Mesothelial cell of epicardium (in vitro differentiated cells): Measurements from ENCODE around the gene SEC14L1. TPM values are rescaled to one million over a fixed set of nuclear protein-coding genes. Genes with fewer than 3 reads are reported as not detected.

Source experiments
- DNase-seq, 2 experiments: peaks; one replicate each; pipeline ENCODE4 v3.0.0; 2021; ENCODE audit warnings: low spot score in 2 of 2; ENCODE audit not compliant: unreplicated experiment in 2 of 2
- H3K27ac Mint-ChIP-seq: 2 replicates; pipeline ENCODE4 v1.8.0; 2021; ENCODE audit warnings: mixed read lengths
- H3K27me3 Mint-ChIP-seq: 2 replicates; pipeline ENCODE4 v1.8.0; 2021; ENCODE audit warnings: low read depth, mixed read lengths
- H3K36me3 Mint-ChIP-seq: 2 replicates; pipeline ENCODE4 v1.8.0; 2021; ENCODE audit warnings: mixed read lengths
- H3K4me1 Mint-ChIP-seq: 2 replicates; pipeline ENCODE4 v1.8.0; 2021; ENCODE audit warnings: mixed read lengths
- H3K4me3 Mint-ChIP-seq: 2 replicates; pipeline ENCODE4 v1.8.0; 2021; ENCODE audit warnings: mild to moderate bottlenecking, moderate library complexity, mixed read lengths
- H3K9me3 Mint-ChIP-seq: 2 replicates; pipeline ENCODE4 v1.8.0; 2021; ENCODE audit warnings: mixed read lengths
- total RNA-seq: library from RNA; stranded (reverse); gene quantifications from 3 replicates; pipeline ENCODE4 v1.2.1, GENCODE V29; 2021
- TF ChIP-seq, protein P1 (sequence below): fragments of 200-600 bp; sonication (generic); IDR thresholded peaks from one replicate; pipeline ENCODE4 v1.5.0; 2021; ENCODE audit warnings: antibody characterized with exemption; ENCODE audit not compliant: unreplicated experiment

SEC14L1 gene
- total RNA-seq: 42.6 to 47.6 TPM (median 47.0 TPM) in 3 replicates

DNA sequence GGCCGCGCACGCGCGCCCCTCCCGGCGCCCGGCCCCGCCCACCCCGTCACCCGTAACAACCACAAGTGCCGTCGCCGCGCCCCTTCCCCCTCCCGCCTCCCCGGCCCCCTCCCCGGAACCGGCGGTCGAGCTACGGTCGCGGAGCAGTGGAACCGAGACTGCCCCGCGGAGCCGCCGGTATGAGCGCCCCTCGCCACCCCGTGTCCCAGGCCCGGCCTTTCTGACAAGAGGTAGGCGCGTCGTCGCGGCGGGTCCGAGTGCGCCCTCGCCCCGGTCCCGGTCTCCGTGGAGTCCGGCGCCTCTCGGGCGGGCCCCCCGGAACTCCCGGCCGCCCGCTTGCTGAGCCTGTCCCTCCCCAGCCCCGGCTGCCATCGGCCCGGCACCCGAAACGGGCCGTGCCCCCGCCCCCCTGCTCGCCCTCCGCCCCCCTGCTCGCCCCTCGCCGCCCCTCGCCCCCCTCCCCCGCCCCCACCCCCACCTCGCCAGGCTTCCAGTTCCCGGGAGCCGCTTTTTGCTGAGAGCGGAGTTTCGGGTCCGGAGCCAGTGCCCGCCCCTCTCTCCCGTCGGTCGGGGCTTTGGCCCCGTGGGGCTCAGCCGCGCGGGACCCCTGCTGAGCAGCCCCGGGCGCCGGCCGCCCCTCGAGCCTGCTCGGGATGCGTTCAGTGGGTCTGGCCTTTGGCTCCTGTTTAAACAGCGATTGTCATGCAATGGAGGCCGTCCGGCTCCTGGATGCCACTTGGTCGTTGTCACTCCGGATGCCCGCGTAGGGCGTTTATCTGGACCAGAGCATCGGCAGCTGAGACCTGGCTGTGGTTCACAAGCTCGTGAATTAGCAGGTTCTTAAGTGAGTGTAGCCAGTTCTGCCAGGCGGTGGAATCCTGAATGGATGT is at the start of gene SEC14L1:
Gene SEC14L1, plus strand, starts transcription at position 92 of the 890 bp plus-strand sequence. CDS start 2,628 bp downstream, outside the sequence.
- TF ChIP-seq, protein P1, sequence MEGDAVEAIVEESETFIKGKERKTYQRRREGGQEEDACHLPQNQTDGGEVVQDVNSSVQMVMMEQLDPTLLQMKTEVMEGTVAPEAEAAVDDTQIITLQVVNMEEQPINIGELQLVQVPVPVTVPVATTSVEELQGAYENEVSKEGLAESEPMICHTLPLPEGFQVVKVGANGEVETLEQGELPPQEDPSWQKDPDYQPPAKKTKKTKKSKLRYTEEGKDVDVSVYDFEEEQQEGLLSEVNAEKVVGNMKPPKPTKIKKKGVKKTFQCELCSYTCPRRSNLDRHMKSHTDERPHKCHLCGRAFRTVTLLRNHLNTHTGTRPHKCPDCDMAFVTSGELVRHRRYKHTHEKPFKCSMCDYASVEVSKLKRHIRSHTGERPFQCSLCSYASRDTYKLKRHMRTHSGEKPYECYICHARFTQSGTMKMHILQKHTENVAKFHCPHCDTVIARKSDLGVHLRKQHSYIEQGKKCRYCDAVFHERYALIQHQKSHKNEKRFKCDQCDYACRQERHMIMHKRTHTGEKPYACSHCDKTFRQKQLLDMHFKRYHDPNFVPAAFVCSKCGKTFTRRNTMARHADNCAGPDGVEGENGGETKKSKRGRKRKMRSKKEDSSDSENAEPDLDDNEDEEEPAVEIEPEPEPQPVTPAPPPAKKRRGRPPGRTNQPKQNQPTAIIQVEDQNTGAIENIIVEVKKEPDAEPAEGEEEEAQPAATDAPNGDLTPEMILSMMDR: no peak
- Mint-ChIP-seq H3K36me3 (peaks cover 16% of the 10 kb centered on the region), H3K4me1 (peaks cover 21% of the 10 kb centered on the region), H3K4me3 (peak within 1 kb of the TSS; percentile 83), H3K27ac (peak within 1 kb of the TSS; percentile 84), H3K27me3 (no peaks in the 10 kb centered on the region), H3K9me3 (peaks cover 17% of the 10 kb centered on the region)
- peak in 1 of 2 experiments; percentile 48 for DNase-seq

DNA sequence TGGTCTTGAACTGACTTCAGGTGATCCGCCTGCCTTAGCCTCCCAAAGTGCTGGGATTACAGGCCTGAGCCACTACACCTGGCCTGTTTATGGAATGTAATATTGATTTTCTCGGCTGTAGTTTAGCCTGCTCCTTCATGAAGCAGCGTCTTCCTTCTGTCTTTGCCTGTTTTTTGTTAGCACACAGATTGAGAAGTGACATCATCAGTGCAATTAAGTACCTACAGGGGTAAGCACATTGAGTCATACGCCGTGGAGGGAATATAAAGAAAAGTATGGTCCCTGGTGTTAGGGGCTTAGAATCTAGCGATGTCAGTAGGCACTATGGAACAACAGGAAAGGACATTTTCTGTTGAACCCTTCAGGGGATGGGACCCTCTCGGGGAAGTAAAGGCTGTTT is 48.7 kb upstream of the SEC14L1 start:
- Mint-ChIP-seq H3K4me3 (no peak overlapping the region), H3K36me3 (peaks cover 16% of the 10 kb centered on the region), H3K27ac (no peak overlapping the region), H3K9me3 (no peaks in the 10 kb centered on the region), H3K27me3 (no peaks in the 10 kb centered on the region), H3K4me1 (peaks cover 22% of the 10 kb centered on the region)
- TF ChIP-seq, protein P1: no peak
- DNase-seq: no peak

DNA sequence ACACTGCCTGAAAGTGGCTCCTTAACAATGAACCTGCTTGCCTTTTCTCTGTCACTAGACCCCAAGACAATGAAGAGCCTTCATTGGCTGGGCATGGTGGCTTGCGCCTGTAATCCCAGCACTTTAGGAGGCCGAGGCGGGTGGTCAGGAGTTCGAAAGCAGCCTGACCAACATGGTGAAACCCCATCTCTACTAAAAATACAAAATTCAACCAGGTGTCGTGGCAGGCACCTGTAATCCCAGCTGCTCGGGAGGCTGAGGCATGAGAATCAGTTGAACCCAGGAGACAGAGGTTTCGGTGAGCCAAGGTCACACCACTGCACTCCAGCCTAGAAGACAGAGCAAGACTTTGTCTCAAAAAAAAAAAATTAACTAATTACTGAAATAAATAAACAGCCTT is 45.3 kb upstream of the SEC14L1 start:
- TF ChIP-seq, protein P1: no peak
- H3K9me3 Mint-ChIP-seq: no peaks in the 10 kb centered on the region
- no peak overlapping the region for H3K27ac Mint-ChIP-seq
- H3K36me3 Mint-ChIP-seq: peaks cover 25% of the 10 kb centered on the region
- H3K4me1 Mint-ChIP-seq: peaks cover 16% of the 10 kb centered on the region
- no peak overlapping the region for H3K4me3 Mint-ChIP-seq
- DNase-seq: no peak
- no peaks in the 10 kb centered on the region for H3K27me3 Mint-ChIP-seq

DNA sequence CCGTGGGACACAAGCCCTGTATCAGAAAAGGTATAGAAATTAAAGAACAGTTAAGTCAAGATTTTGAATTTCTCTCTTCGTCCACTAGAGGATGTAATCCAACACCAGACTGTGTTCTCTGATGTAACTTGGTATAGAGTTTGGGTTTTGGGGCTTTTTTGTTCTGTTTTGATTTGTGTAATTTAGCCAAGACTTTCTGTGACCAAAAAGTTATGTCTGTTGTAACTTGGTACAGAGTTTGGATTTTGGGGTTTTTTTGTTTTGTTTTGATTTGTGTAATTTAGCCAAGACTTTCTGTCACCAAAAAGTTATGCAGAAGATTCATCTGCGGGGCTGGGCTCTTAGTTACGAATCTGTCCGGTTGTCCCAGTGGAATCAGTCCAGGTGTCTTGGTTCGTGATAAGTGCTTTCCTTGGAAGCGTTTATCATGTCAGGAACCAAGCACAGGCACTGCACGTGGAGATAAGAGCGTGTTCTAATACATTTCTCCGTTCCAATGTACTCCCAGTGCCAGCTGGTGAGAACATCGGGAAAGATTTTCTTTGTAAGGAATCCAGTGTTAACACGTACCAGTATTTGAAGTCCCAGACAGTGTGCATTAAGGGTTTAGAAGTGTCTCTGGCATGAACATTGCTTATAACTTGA is 44.1 kb upstream of the SEC14L1 start:
- H3K36me3 Mint-ChIP-seq: peaks cover 26% of the 10 kb centered on the region
- H3K27ac Mint-ChIP-seq: peak overlapping the region; percentile 54
- DNase-seq: no peak
- H3K27me3 Mint-ChIP-seq: no peaks in the 10 kb centered on the region
- H3K9me3 Mint-ChIP-seq: no peaks in the 10 kb centered on the region
- peaks cover 15% of the 10 kb centered on the region for H3K4me1 Mint-ChIP-seq
- H3K4me3 Mint-ChIP-seq: no peak overlapping the region
- TF ChIP-seq, protein P1: peak; percentile 58

DNA sequence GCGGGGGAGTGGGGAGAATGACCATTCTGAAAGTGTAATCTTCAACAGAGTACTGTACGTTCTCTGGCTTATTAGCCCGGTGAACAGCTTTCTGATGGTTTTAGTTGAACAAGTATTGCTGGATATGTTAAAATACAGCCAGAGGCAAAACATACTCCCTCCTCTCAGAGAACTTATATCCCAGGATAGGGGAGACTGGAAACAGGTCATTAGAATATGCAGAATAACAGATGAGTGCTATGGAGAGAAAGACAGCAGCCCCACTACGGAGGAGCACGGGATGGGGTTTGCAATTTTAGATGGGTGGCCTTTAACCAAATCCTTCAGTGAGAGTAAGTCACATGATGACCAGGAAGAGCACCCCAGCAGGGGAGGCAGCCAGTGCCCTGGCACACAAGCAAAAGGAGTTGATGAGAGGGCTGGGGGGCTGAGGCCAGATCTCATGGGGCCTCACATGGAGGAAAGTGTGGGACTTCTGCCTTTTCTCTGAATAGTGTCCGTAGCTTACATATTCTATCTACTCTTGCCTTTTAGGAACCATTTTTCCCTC is 43.1 kb upstream of the SEC14L1 start:
- Mint-ChIP-seq H3K4me3 (no peak overlapping the region), H3K4me1 (peaks cover 15% of the 10 kb centered on the region), H3K36me3 (peaks cover 21% of the 10 kb centered on the region), H3K9me3 (no peaks in the 10 kb centered on the region), H3K27ac (no peak overlapping the region), H3K27me3 (no peaks in the 10 kb centered on the region)
- no peak for DNase-seq
- TF ChIP-seq, protein P1: no peak
